Upper lobe of left lung (tissue), 4 donors: Measurements from ENCODE around the gene ALDH3B2.

Source experiments
- EP300 ChIP-seq, 4 donors: sonication (generic); formaldehyde crosslinking; IDR thresholded peaks; one replicate each; pipeline ENCODE4 v1.5.1; 2017; ENCODE audit warnings: antibody characterized with exemption in 4 of 4, control low read depth in 2 of 4
- POLR2A ChIP-seq, 4 donors: fragments of 450-650 bp; IDR thresholded peaks; one replicate each; pipeline ENCODE4 v1.5.1; 2016 to 2017; ENCODE audit warnings: antibody characterized with exemption in 4 of 4, mild to moderate bottlenecking in 2 of 4
- TF ChIP-seq, protein P1 (sequence below), 6 experiments: fragments of 450-650 bp in 4 of 6; fragments of 200-600 bp in 2 of 6; sonication (generic) in 2 of 6; IDR thresholded peaks; one replicate each; pipeline ENCODE4 v1.5.1; 2016 to 2019; ENCODE audit warnings: antibody characterized with exemption in 6 of 6

- TF ChIP-seq, protein P1, sequence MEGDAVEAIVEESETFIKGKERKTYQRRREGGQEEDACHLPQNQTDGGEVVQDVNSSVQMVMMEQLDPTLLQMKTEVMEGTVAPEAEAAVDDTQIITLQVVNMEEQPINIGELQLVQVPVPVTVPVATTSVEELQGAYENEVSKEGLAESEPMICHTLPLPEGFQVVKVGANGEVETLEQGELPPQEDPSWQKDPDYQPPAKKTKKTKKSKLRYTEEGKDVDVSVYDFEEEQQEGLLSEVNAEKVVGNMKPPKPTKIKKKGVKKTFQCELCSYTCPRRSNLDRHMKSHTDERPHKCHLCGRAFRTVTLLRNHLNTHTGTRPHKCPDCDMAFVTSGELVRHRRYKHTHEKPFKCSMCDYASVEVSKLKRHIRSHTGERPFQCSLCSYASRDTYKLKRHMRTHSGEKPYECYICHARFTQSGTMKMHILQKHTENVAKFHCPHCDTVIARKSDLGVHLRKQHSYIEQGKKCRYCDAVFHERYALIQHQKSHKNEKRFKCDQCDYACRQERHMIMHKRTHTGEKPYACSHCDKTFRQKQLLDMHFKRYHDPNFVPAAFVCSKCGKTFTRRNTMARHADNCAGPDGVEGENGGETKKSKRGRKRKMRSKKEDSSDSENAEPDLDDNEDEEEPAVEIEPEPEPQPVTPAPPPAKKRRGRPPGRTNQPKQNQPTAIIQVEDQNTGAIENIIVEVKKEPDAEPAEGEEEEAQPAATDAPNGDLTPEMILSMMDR (IDR thresholded peaks at IDR 0.05), result peak in 3 of 6 experiments; percentile 50 to 61 (median 54)
- no peak for TF ChIP-seq EP300 (IDR thresholded peaks at IDR 0.05)
- no peak for TF ChIP-seq POLR2A (IDR thresholded peaks at IDR 0.05)
Measured at GRCh38 chr11:67665541-67666302, 8.7 kb downstream of the ALDH3B2 start.
